HepG2 (cell line): ENCODE data around the gene SFT2D1. TPM values are rescaled to one million over a fixed set of nuclear protein-coding genes. Genes with fewer than 3 reads are reported as not detected.

ENCODE experiments used
- DNMT1 ChIP-seq: sonication (generic); formaldehyde crosslinking; IDR thresholded peaks from 2 replicates; pipeline ENCODE4 v1.5.1; 2020; ENCODE audit warnings: mild to moderate bottlenecking, missing genetic modification reagents
- DR1 ChIP-seq: sonication (generic); formaldehyde crosslinking; IDR thresholded peaks from 2 replicates; pipeline ENCODE4 v1.8.0; 2021; ENCODE audit warnings: mild to moderate bottlenecking, missing genetic modification reagents, inconsistent platforms
- FOXK2 ChIP-seq: fragments of 450-650 bp; IDR thresholded peaks from 2 replicates; pipeline ENCODE4 v1.6.1; 2016
- IRX3 ChIP-seq: sonication (generic); formaldehyde crosslinking; IDR thresholded peaks from 2 replicates; pipeline ENCODE4 v1.8.1; 2023; ENCODE audit warnings: mild to moderate bottlenecking, low read depth, missing genetic modification reagents, borderline replicate concordance
- MAZ ChIP-seq, 2 experiments: sonication (generic) in 1 of 2; formaldehyde crosslinking in 1 of 2; IDR thresholded peaks; 2 replicates each; pipeline versions ENCODE4 v1.5.0 to v1.6.1; 2012 to 2020; ENCODE audit warnings: low read depth in 2 of 2, mild to moderate bottlenecking in 2 of 2, borderline replicate concordance in 1 of 2, improper control_type of control experiment in 1 of 2, low read length in 1 of 2, missing genetic modification reagents in 1 of 2, moderate library complexity in 1 of 2
- NBN ChIP-seq: fragments of 450-650 bp; conservative IDR thresholded peaks from 2 replicates; pipeline ENCODE4 v1.6.1; 2017
- POGZ ChIP-seq: sonication (generic); formaldehyde crosslinking; IDR thresholded peaks from 2 replicates; pipeline ENCODE4 v1.4.0; 2020; ENCODE audit warnings: mild to moderate bottlenecking, missing genetic modification reagents
- REPIN1 ChIP-seq: sonication (generic); formaldehyde crosslinking; IDR thresholded peaks from 2 replicates; pipeline ENCODE4 v1.8.0; 2022; ENCODE audit warnings: missing genetic modification reagents, low read depth, mild to moderate bottlenecking, borderline replicate concordance
- RFXANK ChIP-seq: IDR thresholded peaks from 2 replicates; pipeline ENCODE4 v1.6.1; 2016
- SPEN ChIP-seq: sonication (generic); formaldehyde crosslinking; IDR thresholded peaks from 2 replicates; pipeline ENCODE4 v1.5.1; 2020; ENCODE audit warnings: low read depth, mild to moderate bottlenecking, missing genetic modification reagents
- WIZ ChIP-seq: sonication (generic); formaldehyde crosslinking; IDR thresholded peaks from 2 replicates; pipeline ENCODE4 v1.5.1; 2020; ENCODE audit warnings: mild to moderate bottlenecking, missing genetic modification reagents
- ZNF121 ChIP-seq: sonication (generic); formaldehyde crosslinking; IDR thresholded peaks from 2 replicates; pipeline ENCODE4 v1.5.0; 2020; ENCODE audit warnings: mild to moderate bottlenecking, missing genetic modification reagents
- ZNF34 ChIP-seq: sonication (generic); formaldehyde crosslinking; IDR thresholded peaks from 2 replicates; pipeline ENCODE4 v1.4.0; 2020; ENCODE audit warnings: mild to moderate bottlenecking, missing genetic modification reagents, borderline replicate concordance
- ZNF430 ChIP-seq: sonication (generic); formaldehyde crosslinking; IDR thresholded peaks from 2 replicates; pipeline ENCODE4 v1.9.0; 2021; ENCODE audit warnings: mild to moderate bottlenecking, missing genetic modification reagents
- ZNF598 ChIP-seq: sonication (generic); formaldehyde crosslinking; IDR thresholded peaks from 2 replicates; pipeline ENCODE4 v1.5.1; 2020; ENCODE audit warnings: mild to moderate bottlenecking, missing genetic modification reagents, borderline replicate concordance
- ZNF616 ChIP-seq: sonication (generic); formaldehyde crosslinking; IDR thresholded peaks from 2 replicates; pipeline ENCODE4 v1.5.0; 2020; ENCODE audit warnings: low read depth, mild to moderate bottlenecking, missing genetic modification reagents
- ZNF660 ChIP-seq: sonication (generic); formaldehyde crosslinking; IDR thresholded peaks from 2 replicates; pipeline ENCODE4 v1.5.1; 2020; ENCODE audit warnings: mild to moderate bottlenecking, low read depth, missing genetic modification reagents, borderline replicate concordance
- ZNF678 ChIP-seq: sonication (generic); formaldehyde crosslinking; IDR thresholded peaks from 2 replicates; pipeline ENCODE4 v1.4.0; 2020; ENCODE audit warnings: mild to moderate bottlenecking, missing genetic modification reagents
- ZNF777 ChIP-seq: sonication (generic); formaldehyde crosslinking; IDR thresholded peaks from 2 replicates; pipeline ENCODE4 v1.4.0; 2020; ENCODE audit warnings: missing genetic modification reagents
- polyA plus RNA-seq, 8 experiments: library from polyadenylated mRNA; depleted of rRNA in 3 of 8; stranded (reverse) in 7 of 8; unstranded in 1 of 8; fragments of >200 nt; fragmentation: Illumina TruSeq in 4 of 8; extraction: Trizol in 4 of 8; gene quantifications; 2 replicates each; pipeline versions ENCODE4 v1.2.1 to v1.2.3, GENCODE V29; 2011 to 2016; ENCODE audit warnings: low read depth in 4 of 8, missing spikeins in 1 of 8, mixed read lengths in 1 of 8; ENCODE audit not compliant: insufficient read depth in 1 of 8
- total RNA-seq, 5 experiments: library from RNA; depleted of rRNA; stranded (reverse); fragments of >200 nt; fragmentation: Illumina TruSeq; extraction: Trizol; gene quantifications; 2 replicates each; pipeline ENCODE4 v1.2.3, GENCODE V29; 2016; ENCODE audit warnings: low read depth in 1 of 5
- TF ChIP-seq, protein P1 (sequence below): sonication (generic); formaldehyde crosslinking; IDR thresholded peaks from 2 replicates; pipeline ENCODE4 v1.8.0; 2022; ENCODE audit warnings: mild to moderate bottlenecking, missing genetic modification reagents
- TF ChIP-seq, protein P2 (sequence below): IDR thresholded peaks from 2 replicates; pipeline ENCODE4 v1.6.1; 2016; ENCODE audit warnings: low read depth, borderline replicate concordance
- TF ChIP-seq, protein P3 (sequence below): sonication (generic); formaldehyde crosslinking; IDR thresholded peaks from 2 replicates; pipeline ENCODE4 v1.5.0; 2020; ENCODE audit warnings: mild to moderate bottlenecking, missing genetic modification reagents
- TF ChIP-seq, protein P4 (sequence below): sonication (generic); formaldehyde crosslinking; IDR thresholded peaks from 2 replicates; pipeline ENCODE4 v1.8.0; 2022; ENCODE audit warnings: missing genetic modification reagents, mild to moderate bottlenecking, borderline replicate concordance

SFT2D1 gene
- total and polyA plus RNA-seq, 2 of the 13 experiments (the other 11 are each of a cell fraction or from before 2014, with no cell fraction given): 115 to 147 TPM

DNA sequence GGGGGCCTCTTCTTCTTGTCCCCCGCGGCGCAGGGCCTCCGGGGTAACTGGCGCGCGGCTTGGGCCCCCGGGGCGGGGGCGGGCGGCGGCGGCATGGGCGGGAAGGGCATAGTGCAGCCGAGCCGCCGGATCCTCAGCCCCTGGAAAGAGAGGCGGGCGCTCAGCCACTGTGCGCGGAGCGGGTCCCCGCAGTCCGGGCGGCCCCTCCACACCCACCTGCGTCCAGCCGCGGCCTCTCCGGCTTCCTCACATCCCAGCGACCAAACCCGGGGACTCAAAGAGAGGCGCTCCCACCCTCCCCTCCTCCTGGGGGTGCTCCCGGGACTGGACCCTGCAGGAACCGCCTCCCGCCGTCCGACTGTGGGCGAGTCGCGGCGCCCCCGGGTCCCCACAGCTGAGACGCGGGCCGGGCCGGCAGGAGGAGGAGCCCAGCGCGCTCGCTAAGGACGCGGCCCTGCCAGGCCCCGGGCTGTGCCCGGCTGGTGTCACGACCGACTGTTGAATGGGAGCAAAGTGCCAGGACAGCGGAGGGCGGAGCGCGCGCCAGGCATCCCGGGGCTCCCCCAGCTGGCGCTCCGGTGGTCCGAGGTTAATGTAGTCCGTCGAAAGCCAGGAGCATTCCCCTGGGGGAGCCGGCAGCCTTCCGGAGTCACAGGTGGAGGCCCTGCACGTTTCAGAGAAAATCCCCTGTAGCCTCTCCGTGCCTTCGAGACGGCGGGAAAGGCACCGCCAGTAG, 34.1 kb downstream of the SFT2D1 start, which contains the start of gene PRR18 (continued):
- TF ChIP-seq, protein P1, sequence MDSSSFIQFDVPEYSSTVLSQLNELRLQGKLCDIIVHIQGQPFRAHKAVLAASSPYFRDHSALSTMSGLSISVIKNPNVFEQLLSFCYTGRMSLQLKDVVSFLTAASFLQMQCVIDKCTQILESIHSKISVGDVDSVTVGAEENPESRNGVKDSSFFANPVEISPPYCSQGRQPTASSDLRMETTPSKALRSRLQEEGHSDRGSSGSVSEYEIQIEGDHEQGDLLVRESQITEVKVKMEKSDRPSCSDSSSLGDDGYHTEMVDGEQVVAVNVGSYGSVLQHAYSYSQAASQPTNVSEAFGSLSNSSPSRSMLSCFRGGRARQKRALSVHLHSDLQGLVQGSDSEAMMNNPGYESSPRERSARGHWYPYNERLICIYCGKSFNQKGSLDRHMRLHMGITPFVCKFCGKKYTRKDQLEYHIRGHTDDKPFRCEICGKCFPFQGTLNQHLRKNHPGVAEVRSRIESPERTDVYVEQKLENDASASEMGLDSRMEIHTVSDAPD (CRISPR knock-in tag): 0 out of 2 replicates have a peak, but pooled peaks have one; percentile 65
- no peak for TF ChIP-seq NBN
- TF ChIP-seq, protein P2, sequence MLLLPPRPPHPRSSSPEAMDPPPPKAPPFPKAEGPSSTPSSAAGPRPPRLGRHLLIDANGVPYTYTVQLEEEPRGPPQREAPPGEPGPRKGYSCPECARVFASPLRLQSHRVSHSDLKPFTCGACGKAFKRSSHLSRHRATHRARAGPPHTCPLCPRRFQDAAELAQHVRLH (CRISPR knock-in tag): peak; percentile 35; the same call in 1 of the 2 replicates
- TF ChIP-seq ZNF430 (CRISPR knock-in tag): peak; percentile 32; the same call in 1 of the 2 replicates
- TF ChIP-seq ZNF660 (CRISPR knock-in tag): no peak
- peak; percentile 86; the same call in 1 of the 2 replicates for TF ChIP-seq DNMT1 (CRISPR knock-in tag)
- no peak for TF ChIP-seq RFXANK (CRISPR knock-in tag)
- peak; percentile 57; the same call in 1 of the 2 replicates for TF ChIP-seq ZNF616
- peak; percentile 74 for TF ChIP-seq WIZ (CRISPR knock-in tag)
- TF ChIP-seq, protein P3, sequence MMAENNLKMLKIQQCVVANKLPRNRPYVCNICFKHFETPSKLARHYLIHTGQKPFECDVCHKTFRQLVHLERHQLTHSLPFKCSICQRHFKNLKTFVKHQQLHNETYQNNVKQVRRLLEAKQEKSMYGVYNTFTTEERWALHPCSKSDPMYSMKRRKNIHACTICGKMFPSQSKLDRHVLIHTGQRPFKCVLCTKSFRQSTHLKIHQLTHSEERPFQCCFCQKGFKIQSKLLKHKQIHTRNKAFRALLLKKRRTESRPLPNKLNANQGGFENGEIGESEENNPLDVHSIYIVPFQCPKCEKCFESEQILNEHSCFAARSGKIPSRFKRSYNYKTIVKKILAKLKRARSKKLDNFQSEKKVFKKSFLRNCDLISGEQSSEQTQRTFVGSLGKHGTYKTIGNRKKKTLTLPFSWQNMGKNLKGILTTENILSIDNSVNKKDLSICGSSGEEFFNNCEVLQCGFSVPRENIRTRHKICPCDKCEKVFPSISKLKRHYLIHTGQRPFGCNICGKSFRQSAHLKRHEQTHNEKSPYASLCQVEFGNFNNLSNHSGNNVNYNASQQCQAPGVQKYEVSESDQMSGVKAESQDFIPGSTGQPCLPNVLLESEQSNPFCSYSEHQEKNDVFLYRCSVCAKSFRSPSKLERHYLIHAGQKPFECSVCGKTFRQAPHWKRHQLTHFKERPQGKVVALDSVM (CRISPR knock-in tag): peak; percentile 50; the same call in 1 of the 2 replicates
- TF ChIP-seq, protein P4, sequence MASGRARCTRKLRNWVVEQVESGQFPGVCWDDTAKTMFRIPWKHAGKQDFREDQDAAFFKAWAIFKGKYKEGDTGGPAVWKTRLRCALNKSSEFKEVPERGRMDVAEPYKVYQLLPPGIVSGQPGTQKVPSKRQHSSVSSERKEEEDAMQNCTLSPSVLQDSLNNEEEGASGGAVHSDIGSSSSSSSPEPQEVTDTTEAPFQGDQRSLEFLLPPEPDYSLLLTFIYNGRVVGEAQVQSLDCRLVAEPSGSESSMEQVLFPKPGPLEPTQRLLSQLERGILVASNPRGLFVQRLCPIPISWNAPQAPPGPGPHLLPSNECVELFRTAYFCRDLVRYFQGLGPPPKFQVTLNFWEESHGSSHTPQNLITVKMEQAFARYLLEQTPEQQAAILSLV (CRISPR knock-in tag): peak; percentile 65; the same call in 1 of the 2 replicates
- TF ChIP-seq ZNF121: 0 out of 2 replicates have a peak, but pooled peaks have one; percentile 28
- TF ChIP-seq ZNF678 (CRISPR knock-in tag): peak; percentile 73; the same call in 1 of the 2 replicates
- TF ChIP-seq ZNF777 (CRISPR knock-in tag): peak; percentile 88
- TF ChIP-seq ZNF34 (CRISPR knock-in tag): 0 out of 2 replicates have a peak, but pooled peaks have one; percentile 14
- peak; percentile 72 for TF ChIP-seq IRX3 (CRISPR knock-in tag)
- peak; percentile 42; the same call in 1 of the 2 replicates for TF ChIP-seq POGZ (CRISPR knock-in tag)
- TF ChIP-seq ZNF598 (CRISPR knock-in tag): peak; percentile 78; the same call in 1 of the 2 replicates
- TF ChIP-seq MAZ (IDR thresholded peaks at IDR 0.05; ENCODE audit: borderline replicate concordance, low read depth, low read length): no peak
- peak; percentile 68; the same call in 1 of the 2 replicates for TF ChIP-seq MAZ (CRISPR knock-in tag; IDR thresholded peaks at IDR 0.05; ENCODE audit: low read depth)
- TF ChIP-seq DR1: peak; percentile 41; the same call in 1 of the 2 replicates
- TF ChIP-seq FOXK2: no peak
- TF ChIP-seq SPEN: peak; percentile 48; the same call in 1 of the 2 replicates
- peak; percentile 49; the same call in 1 of the 2 replicates for TF ChIP-seq REPIN1 (CRISPR knock-in tag)
